ENCODE measurements around the gene RALBP1.
A peak's percentile ranks its signal among the peaks of the same experiment; 100 is the strongest.

RALBP1 gene

DNA sequence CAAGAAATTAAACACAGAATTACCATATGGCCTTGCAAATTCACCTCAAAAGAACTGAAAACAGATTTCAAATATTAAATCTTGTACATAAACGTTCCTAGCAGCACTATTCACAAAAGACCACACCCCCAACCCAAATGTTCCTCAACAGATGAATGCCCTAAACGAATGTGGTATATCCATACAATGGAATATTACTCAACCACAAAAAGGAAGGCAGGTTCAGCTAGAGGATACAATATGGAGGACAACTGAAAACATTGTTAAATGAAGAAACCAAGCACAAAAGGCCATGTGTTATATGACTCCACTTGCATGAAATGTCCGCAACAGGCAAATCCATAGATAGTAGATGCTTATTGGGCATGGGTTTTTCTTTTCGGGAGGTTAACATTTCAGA lies 77.3 kb downstream of the RALBP1 start:
- DNase-seq = no peak

DNA sequence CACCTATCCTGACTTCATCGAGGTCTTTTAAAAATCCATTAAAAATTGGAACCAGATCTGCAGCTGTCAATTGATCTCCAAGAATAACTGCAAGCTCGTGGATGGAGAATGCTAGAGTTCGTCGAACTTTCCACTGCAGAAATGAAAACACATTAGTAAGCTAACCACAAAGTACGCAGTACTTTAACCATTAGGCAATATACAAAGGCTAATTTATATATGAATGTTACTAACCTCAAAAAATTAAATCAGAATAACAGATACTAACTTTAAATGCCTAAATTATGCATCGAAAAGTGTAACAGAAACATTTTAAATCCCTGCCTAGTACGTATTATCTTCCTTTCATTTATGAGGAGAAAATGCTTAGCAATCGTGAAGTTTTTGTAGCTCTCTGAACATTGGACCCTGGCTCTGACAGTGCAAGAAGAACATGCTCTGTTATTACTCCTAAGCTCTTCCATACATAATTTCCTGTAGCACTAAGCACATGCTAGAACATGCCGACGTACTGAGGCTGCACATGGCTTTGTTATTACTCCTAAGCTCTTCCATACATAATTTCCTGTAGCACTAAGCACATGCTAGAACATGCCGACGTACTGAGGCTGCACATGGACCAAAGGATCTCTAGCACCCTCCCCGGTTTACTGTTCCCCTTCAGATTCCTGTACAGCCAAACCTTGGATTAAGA lies 82.1 kb downstream of the RALBP1 start:
- no peak for DNase-seq

DNA sequence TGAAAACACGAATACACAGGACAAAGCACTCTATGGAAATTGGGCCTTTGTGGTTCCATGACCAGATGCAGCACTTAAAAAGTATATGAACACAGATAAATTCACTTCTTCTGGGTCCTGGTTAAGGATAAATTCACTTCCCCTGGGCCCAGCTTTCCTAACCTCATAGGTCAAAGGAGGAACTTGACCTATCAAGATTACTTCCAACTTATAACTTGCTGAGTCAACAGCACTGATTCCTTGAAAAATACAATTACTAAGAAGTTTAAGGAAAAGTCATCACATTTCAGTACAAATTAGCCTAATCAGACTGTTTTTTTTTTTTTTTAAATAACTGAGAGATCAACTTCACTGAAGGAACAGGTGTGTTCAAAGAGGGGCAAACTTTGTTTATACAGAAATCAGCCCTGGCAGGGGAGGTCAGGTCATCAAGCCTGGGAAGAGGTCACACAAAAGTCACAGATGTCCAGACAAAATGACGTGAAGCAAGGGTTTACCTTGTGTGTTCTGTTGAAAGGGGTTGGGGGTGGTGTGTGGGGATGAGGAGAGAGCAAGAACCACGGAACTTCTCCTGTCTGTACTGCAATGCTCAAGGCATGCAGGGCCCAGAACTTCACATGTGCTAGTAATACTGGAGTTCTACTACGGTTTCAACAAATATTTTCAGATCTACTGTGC lies 83.2 kb downstream of the RALBP1 start:
- no peak for DNase-seq

DNA sequence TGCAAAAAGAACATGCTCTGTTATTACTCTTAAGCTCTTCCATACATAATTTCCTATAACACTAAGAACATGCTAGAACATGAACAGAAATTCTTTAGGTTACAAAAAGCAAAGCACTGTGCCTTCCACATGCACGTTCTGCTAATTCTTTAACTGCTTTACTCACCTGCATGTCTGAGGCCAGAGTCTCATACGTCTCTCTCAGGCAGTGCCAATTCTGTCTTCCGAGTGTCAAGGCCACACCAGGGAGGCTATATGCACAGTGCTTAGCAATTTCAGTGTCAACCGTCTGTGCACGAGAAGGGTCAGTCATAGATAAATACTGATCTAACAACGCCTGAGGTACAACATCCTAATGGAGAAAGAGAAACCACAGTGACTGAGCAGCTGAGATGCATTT lies 83.9 kb downstream of the RALBP1 start:
- DNase-seq = no peak

DNA sequence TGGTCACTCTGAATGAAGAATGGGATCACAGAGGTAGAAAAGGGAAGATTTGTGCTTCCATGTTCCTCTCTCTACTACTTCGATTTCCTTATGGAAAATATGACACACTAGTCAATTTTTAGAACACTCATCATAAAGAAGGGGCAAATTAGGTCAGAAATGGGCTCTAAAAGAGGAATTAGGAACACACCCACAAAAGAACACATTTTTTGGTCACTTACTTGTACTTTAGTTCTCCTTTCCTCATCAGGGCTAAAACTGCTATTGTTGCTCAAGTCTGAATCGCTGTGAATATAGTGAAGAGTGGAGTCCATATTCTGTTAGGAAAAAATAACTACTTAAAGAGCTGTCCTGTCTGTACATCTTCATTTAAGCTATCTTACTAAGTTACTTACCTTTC lies 86.4 kb downstream of the RALBP1 start:
- DNase-seq = no peak

DNA sequence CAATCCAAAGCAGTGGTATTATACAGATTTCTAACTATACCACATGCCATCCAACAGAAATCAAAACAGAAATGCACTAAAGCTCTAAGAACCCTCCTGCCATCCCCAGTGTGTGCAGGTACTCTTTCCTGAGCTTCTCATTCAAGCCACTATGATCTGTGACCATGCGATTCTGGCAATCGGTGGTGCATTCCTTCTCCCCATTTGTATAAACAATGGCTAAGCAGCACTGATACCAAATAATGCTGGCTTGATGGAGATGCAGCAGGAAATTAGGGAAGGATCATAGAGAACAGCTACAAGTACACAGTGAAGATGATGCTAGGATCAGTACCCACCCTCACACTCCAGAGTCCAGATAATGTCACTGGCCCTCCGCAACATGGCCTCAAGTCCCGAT lies 87.3 kb downstream of the RALBP1 start:
- DNase-seq = no peak

DNA sequence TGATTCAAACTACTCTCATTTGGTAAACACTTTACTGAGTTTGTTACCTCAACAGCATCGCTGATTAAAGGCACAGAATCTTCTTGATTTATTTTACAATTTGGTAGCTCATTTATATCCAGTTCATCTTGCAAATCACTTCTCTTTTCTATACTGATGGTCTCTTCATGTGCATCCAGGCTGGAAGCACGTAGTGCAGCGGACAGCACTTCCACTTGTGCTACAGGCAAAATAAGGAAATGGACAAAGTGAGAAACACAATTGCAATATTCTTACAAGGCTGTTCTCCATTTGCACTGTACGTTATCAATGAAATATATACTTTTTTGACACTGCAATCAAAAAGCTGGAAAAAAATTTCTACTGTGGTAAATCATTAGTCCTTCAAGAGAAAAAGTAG lies 88.0 kb downstream of the RALBP1 start:
- no peak for DNase-seq

DNA sequence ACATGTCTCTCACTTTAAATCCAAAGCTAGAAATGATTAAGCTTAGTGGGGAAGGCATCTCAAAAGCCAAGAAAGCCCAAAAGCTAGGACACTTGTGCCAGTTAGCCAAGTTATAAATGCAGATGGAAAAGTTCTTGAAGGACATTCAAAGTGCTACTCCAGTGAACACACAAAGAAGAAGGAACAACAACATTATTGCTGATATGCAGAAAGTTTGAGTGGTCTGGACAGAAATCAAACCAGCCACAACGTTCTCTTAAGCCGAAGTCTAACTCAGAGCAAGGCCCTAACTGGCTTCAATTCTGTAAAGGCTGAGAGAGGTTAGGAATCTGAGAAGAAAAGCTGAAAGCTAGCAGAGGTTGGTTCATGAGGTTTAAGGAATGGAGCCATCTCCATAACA lies 90.1 kb downstream of the RALBP1 start:
- no peak for DNase-seq

DNA sequence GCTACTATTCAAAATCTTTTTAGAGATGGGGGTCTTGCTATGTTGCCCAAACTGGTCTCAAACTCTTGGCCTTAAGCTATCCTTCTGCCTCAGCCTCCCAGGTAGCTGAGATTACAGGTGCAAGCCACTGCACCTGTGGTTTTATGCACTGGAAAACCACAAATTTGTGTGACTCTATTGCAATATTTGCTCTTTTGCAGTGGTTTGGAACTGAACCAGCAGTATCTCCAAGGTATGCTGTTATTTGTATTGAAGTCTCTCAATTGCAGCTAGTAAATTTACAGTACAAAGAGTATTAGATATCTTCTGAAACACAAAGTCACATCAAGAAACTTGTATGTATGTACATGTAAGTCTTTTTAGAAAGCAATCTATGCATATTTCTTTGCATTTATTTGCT lies 92.9 kb downstream of the RALBP1 start:
- DNase-seq = no peak

DNA sequence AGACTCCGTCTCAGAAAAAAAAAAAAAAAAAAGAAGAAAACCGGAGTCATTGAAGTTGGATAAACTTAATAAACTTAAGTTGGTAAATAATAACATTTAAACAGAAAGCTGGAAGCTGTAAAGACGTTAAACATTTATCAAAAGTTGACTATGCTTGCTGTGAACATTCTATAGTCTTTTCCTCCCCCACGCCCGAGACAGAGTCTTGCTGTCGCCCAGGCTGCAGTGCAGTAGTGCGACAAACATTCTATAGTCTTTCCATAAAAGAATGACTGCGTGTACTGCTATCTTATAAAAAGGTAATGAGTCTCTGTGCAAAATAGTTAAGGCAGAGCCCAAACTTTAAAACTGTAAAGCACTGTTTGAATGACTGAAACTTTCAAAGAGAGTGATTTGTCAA lies 93.9 kb downstream of the RALBP1 start:
- no peak for DNase-seq

DNA sequence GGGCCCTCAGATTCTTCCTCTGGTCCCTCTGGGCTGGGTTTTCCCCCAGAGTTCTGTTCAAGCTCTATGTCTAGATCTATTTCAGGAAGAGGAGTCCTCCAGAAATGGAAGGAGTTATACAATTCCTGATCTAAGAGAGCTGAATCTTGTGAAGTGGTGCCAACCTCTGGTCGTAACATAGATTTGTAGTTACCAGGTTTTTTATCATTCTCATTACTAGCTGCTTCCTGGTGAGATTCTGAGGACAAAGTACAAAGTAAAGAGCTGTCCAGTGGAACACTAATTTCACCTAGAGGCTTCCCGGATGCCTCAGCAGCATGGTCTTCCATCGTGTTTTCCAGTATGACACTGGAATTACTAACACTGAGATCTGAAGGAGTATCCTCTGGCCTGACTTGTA lies 94.9 kb downstream of the RALBP1 start:
- no peak for DNase-seq

DNA sequence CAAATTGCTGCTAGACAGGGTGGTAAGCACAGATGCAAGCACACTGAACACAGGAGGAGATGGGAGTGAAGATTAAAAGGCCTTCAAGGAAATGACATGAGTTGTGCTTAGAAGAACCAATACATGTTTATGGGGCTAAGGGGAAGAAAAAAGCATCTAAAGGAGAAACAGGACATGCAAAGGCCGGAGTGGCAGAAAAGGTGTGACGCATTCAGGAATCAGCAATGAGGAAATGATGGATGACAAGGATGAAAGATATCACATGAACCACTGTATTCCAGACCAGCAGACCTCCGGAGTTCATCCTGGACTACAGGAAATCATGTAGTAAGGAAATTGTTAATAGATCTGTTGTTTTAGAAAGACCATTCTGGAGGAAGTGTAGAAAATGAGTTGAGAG lies 96.2 kb downstream of the RALBP1 start:
- no peak for DNase-seq

DNA sequence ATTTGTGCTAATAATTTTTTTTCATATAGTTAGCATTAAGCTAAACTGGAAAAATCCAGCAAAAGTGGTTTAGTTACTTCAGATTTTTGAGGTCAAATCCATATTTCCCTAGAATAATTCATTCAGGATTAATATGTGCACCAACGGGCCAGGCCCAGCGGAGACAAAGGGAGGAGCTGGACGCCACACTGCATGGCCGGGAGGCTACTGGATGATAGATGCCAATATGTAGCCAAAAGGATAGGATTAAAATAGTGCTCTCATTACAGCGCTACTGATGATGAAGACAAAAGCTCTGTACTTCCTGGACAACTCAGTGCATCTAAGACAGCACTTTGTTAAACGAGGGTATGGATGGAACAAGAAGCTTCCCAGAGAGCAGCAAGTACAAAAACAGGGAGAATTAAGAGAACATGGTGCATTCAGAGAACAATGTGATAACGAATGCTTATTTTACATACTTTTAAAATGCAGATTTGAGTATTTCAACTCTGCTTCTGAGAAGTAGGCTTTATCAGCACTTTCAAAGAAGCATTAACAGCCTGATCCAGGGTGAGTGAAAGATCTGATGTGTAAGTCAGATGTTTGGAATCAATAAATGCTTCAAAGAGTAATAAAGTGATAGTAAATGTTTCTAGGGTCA lies 99.3 kb downstream of the RALBP1 start:
- DNase-seq = no peak

DNA sequence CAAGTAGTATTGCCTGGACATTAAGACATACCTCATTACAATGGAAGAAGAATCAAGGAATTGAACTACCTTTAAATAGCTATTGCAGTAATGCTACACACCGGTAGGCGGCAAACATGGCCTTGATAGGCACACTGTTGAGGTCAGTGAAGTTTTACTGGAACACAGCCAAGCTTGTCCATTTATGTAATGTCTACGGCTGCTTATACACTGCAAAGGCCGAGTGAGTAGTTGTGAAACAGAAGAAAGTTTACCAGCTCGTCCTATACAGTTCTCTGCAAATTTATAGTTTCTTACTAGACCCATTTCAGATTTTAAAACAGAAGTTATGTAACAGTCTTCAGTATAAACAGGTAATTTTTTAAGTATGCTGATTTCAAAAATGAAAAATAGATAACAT lies 100.2 kb downstream of the RALBP1 start:
- DNase-seq = peak; percentile 89

DNA sequence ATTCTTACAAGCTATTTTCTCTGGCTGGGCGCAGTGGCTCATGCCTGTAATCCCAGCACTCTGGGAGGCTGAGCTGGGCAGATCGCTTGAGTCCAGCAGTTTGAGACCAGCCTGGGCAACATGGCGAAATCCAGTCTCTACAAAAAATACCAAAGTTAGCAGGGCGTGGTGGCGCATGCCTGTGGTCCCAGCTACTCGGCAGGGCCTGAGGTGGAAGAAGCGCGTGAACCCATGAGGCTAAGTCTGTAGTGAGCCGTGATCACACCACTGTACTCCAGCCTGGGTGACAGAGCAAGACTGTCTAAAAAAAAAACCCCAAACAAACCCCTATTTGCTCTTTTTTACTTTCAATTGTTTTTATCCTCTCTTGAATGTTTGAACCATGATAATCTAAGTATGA lies 102.0 kb downstream of the RALBP1 start:
- no peak for DNase-seq

DNA sequence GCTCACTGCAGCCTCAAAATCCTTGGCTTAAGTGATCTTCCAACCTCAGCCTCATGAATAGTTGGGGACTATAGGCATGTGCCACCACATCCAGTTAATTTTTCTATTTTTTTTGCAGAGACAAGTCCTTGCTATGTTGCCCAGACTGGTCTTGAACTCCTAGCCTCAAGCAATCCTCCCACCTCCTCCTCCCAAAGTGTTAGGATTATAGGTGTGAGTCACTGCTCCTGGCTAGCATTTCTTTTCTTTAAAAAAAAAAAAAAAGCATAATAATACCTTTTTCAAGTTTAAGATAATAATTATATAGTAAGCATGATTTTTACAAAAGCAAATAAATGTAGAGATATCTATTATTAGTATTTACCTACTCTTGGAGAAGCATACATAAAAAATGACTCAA lies 103.0 kb downstream of the RALBP1 start:
- DNase-seq = no peak

DNA sequence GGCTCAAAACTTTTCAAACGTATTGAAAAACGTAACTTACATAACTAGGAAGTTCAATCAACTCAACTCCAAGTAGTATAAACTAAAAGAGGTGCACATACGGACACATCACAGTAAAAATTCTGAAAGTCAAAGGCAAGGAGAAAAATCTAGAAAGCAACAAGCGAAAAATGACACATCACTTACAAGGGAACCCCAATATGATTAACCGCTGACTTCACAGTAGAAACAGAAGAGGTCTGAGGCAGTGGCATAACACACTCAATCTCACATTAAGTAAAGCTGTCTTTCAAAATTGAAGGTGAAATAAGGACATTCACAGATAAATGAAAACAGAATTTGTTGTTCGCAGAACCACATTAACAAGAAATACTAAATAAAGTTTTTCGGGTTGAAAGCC lies 106.4 kb downstream of the RALBP1 start:
- no peak for DNase-seq

DNA sequence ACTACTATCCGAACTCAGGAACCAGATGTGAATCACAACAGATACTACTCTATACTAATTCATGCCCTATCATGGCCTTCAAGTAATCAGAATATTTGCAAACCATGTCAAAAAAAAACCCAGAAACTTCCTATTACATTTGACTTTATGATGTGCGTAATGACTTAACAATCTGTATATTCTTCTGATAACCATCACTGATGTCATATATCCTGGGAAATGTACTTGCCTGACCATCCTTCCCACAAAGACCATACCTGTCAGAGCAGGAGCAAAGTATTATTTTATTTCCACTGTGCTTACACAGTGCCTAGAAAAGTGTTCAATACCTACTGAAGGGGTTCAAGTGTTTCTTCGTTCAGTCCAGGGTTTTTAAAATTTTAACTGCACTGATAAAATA lies 111.5 kb downstream of the RALBP1 start:
- no peak for DNase-seq

Measured in NCI-H510A treated with DMSO at 0.1 percent for 48 hours (cell line).